HG03521 (cell line): ENCODE data around the gene SNAP25.

ENCODE experiments used
- ATAC-seq: cut with Tn5 transposase; IDR thresholded peaks from one replicate; pipeline ENCODE4 v1.9.1; 2021; ENCODE audit warnings: mild to moderate bottlenecking, moderate library complexity; ENCODE audit not compliant: unreplicated experiment

Gene SNAP25

DNA sequence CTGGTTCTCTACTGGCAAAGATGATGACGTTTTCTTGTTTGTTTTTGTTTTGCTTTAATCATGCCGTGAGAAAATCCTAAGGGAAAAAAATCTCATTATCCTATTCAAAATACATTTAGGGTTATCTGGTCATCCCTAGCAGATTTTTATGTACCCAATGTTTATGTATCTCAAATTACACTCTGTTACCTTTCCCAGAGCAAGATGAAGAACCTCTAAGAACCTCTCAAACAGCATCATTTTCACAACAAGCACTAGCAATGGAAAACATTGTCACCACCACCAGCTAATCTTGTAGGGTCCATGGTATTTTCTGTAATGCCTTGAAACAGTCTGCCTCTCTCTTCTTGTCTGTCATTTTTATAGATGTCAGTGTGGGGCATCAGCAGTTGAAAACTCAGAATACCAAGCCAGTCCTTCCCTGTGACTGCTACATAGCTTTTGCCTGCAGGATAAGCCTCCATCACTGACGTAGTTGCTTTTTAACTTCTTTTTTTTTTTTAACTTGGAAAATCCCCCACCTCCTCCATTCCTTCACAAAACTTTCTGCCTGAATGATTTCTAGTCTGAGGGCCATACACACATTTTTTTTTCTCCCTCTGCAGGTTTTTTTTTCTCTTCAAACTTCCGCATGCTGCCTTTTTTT lies 2.4 kb upstream of the SNAP25 start:
- ATAC-seq: no peak

DNA sequence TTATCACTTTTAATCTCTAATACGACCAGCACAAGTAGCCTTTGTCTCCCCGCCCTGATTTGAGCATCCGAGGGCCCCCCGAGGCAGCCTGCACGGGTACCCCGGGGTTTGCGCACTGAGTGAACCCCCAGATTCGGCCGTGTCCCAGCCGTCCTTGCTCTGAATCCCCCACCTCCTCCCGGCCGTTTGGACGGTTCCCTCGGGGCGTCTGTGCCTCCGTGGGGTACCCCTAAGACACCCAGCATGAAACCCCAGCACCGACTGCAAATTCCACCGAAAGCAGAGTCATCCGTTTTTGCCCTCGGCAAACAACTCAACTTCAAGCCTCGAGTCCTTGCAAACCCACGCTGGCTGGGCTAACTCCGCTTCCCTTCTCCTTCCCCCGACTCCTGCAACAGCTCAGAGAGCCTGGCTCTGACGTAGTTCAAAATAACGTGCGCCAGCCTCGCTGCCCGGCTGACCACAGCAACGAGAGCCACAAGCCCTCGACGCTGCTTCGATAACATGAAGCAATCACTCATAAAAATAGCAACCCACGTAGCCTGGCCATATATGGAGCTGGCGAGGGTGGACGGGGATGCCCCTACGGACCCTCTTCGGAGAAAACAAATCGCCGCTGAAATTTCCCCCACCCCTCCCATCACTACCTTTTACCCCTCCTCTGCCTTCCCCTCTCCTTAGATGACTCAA lies 764 bp upstream of the SNAP25 start:
- no peak for ATAC-seq

DNA sequence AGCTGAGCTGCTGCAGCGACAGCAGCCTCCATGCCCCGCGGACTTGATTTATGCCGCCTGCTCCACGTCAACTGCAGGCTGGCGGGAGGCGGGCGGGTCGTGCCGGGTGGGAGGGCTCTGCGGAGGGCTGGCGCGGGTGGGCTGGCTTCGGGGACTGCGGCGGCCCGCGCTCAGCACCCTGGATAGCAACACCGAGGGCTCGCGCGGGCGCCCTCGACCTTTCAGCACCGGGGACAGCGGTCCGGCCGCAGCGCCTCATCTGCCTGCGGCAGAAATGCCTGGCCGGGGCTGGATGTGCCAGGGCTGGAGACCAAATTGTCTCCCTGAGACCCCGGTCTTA lies 792 bp downstream of the SNAP25 start:
- peak; percentile 75 for ATAC-seq

DNA sequence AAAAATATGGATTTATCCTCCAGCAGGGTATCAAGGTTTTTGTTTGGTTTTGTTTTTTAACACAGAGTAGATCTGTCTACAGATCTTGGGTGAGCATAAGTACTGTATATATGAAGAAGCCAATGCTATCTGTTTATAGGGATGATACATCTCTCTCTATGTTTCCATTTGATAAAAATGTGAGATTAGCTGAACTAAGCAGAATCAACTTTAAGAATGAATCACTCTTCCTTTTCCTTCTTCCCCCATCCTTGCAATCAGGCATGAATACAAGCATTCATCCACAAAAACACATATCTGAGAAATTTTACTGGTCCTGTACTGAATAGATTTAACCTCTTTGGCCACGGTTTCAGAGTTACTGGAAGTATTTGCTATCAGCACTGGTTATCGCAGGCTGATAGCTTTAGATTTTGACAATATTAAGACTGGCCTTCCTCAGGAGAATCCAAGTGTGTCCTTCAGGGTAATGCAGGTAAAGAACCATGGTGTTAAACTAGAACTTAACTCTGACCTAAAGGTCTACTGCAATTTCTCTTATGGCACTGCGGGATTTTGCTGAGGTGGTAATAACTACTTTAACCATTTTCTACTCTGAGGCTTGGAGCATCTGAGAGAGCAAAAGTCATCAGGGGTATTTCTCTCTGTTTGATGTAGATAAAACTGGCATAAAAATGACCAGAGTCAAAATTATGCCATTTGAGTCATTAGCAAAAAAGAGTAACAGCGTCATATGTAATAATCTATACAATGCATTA lies 1.5 kb downstream of the SNAP25 start:
- no peak for ATAC-seq

DNA sequence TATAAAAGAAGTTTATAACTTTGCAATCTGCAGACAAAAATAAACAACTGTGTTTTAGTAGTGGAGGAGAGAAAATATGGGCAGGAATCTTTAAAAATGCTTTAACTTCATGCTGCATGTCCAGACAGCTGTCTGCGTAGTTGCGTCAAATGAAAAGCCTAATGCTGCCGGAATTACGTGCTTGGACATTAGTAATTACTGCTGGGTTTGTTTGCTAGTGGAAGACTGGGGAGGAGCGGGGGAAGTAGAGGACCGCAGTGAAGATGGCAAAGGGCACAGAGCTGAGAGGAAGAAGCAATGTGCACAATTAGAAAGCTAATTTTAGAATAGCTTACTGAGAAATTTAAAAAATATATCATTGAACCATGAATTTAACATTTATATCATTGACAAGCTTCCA lies 2.4 kb downstream of the SNAP25 start:
- ATAC-seq: no peak

DNA sequence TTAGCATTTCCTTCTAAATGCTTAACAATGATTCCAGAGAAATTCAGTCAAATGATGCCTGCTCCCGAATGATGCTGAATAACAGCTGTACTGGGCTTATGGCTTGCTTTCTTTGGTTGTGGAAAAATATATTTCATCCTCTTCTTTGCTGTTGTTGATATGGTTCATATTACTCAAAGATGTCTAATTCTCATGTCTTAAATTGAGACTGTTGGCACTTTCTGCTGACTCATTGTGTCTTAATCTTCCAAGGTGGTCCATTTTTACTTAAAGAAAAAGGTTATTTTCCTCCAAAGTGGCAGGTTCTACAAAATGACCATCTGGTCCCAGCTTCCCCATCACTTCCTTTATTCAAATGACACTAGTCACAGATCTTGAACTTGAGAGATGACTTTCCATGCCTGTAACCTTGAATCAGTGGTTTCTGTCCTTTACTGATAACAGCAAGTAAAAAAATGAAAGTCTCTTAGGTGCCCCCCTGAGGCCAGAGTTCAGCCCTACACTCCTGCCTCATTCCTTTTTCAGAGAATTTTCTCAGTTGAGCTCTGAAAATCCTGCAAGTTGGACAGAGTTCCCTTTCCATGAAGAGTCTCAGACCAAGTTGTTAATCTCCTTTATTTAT lies 6.9 kb downstream of the SNAP25 start:
- ATAC-seq: no peak

DNA sequence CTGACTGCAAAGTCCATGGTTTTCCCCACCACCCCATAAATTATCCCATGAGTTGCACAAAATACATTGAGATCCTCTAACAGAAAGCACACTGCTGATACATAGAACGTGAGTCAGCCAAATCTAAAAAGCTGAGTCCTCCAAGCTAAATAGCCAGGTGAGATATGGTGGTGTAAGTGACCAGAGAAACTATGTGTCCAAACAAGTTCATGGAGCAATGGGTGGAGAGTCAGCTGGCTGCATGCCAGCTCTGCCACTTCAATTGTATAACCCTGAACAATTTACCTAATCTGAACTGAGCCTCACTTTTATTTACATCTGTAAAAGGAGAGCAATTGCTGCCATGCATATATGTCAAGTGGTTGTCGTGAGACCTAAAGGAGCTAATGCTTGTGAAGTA lies 9.7 kb downstream of the SNAP25 start:
- no peak for ATAC-seq

DNA sequence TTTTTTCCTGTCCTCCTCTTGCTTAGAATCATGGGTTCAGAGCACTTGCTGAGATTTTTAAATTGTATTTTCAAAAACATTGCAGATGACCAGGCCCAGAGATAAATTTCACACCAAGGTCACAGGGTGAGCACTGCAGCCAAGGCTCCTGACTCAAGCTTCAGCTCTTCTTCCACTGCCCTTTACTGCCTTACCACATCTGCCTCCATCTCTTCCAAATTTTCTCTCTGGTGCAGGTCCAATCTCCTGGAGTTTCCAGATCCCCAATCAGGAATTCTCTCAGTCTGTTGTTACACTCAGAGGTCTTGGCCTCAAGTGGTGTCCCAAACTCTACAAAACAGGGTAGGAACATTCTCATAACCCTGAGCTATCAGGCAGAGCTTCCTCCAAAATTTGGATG lies 12.7 kb downstream of the SNAP25 start:
- ATAC-seq: no peak

DNA sequence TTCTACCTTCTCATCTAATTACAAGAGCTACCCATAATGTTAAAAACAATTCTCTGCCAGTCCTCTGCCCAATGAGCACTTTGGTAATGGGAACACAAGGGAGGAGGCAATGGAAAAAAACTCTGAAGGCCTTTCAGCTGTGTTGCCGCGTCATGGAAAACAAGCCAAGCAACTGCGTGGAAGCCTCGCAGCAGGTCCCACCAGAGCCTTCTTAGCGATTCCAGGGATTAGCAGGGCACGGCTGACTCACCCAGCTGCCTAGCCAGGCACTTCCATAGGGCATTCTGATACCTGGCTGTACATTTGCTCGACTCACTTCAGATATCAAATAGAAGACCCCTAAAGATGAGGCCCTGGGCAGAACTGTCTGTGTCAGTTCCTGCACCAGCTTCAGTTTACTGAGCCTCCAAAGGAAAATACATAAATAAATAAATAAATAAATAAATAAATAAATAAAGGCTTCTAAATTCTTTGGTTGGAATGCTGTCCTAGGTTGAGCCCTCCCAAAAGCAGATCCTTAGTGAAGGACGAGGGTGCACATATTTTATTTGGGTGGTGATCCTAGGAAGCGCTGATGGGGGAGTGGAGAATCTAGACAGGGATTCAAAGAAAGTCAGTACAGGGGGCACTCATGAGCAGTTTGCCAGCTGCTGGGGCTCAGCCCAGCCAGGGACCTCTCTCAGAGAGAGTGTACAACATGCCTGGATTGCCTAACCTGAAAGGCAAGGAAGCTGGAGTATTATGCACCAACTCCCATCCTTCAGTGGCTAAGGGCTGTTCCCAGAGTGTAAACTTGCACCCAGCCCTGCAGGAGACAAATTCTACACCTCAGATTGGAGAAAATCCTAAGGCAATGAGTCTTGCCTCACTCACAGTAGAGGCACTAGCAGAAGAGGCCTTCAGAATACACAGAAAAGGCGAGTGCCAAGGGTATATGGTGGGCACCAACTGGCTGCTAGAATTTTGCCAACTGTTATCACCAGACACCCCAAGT lies 18.2 kb downstream of the SNAP25 start:
- ATAC-seq: no peak

DNA sequence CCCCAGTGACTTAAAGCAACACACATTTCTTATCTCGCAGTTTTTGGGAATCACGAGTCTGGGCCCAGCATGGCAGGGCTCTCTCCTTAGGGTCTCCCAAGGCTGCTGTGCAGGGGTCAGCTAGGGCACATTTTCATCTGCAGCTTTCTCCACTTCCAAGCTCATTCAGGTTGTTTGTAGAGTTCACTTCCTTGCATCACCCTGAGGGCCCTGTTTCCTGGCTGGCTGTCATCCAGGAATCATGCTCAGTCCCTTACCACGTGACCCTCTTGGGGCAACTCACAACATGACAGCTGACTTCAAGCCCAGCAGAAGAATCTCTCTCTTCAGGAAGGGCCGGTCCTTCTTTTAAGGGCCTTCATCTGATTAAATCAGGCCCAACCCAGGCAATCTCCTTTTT lies 21.3 kb downstream of the SNAP25 start:
- no peak for ATAC-seq

DNA sequence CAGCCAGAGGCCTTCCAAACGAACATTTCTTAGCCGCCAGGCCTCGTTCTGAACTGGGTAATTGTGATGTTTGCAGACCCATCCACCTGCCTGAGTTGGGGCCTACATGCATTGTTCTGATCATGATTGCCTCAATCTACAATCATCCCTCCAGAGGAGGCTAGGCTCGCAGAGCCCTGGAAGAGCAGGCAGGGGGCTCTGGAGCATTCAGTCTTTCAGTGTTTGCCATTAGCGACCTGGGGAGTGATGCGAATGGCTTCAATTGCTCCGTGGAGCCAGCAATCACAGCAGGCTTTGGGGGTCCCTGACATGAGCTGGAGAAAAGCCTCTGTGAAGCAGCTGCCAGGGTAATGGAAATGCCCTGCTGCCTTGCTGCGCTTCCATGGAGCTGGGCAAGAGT lies 22.0 kb downstream of the SNAP25 start:
- no peak for ATAC-seq

DNA sequence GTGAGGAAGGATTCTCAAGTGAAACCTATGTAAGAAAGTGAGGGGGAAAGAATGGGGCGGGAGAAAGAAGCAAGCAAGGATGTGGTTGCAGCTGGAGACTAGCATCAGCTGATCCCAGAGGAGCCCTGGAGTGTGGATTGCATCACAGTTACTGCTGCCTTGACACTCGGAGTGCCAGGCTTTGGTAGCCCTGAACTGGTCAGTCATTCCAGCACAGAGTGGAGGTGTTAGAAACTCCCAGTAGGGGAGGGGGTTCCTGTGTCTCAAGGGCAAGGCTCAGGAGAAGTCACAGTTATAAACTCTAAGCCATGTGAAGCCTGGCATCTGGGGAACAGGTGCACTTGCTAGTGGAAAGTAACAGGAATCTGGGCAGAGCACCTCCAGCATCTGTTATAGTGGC lies 23.5 kb downstream of the SNAP25 start:
- ATAC-seq: no peak

DNA sequence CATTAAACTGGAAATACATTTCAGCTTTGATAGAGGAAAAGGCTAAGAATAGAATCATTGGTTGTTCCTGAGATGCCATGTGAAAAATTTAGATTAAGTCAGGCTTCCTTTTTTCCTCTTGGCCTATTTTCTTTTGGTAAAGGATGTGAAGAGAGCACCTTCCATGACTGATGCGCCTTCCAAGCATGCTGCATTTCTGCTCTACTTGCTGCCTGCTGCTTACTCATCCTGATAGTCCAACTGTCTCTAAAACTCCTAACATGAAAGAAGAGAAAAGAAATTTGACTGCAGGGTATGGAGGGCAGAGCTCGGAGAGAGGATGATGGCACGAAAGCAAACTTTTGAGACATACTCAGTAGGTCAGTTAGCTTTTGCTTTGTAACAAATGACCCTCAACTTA lies 28.8 kb downstream of the SNAP25 start:
- ATAC-seq: no peak

DNA sequence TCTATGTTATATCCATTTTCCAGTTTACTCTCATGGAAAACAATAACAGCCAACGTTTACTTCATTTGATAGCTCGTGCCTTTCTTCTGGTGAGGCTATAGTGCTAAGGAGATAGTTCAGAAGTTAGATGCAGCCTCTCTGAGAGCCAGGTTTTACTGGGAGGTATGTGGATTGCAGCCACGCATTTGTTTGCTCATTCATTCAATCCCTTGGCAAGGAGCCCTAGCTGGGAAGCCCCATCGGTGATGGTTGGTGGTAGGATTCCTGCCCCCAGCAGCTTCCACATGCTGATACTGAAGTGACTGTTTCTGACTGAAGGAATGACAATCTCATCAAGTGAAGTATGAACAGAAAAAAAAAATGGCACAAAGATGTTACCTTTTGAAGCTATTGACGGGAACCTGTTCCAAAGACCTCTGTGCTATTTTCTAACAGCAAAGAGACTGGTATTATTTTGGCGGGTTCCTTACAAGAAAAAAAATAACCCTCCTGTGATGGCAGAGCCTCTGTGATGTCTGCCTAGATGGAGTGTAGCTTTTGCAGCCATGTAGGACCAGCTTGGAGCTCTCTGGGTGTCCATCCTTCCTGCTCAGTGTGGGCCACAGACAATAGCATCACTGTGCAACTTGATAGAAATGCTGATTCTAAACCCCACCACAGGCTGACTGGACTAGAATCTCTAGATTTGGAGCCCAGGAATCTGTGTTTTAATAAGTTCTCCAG lies 30.6 kb downstream of the SNAP25 start:
- no peak for ATAC-seq

DNA sequence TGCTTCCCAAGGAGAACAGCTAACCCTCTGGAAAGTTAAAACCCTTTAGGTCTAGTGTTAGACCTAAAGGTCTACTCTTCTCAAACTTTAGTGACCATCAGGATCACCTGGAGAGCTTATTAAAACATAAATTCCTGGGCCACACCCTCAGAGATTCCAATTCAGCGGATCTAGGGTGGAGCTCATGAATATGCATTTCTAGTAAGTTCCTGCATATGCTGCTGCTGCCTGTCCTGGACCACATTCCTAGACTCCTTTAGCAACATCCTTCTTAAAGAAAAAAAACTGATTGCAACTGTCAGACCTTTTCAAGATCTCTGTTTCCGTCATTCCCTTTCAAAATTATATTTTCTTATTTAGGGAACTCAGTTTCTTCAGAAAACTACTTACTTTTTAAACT lies 31.2 kb downstream of the SNAP25 start:
- ATAC-seq: no peak

DNA sequence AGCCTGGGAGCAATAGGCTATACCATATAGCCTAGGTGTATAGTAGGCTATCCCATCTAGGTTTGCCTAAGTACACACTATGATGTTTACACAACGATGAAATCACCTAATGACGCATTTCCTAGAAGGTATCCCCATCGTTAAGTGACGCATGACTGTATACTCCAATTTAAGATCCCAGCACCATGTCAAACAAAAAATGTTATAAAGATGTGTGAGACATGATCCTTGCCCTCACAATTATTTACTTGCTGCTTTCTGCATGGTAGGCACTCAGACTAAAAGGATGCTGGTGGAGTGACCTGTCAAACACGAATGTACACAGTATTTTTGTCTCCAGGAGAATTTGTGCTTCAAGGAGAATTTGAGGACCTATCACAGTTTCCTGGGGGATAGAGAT lies 32.3 kb downstream of the SNAP25 start:
- no peak for ATAC-seq

DNA sequence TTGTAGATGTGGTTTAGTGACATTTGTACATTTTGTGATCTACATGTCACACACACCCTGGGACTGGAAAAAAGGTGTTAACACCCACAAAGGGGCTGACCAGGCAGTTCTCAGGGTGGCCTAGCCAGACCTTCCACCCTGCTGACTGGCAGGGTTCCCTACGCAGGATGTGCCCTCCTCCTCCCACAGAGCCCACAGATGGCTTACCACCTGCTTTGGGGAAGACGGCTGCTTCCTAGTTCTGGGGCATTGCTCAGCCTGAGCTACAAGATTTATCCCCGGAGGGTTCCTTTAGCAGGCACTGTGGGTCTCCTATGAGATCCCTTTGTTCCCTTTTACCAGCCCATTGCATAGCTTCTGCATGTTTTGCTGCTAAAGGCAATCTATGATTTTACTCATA lies 35.1 kb downstream of the SNAP25 start:
- ATAC-seq: no peak

DNA sequence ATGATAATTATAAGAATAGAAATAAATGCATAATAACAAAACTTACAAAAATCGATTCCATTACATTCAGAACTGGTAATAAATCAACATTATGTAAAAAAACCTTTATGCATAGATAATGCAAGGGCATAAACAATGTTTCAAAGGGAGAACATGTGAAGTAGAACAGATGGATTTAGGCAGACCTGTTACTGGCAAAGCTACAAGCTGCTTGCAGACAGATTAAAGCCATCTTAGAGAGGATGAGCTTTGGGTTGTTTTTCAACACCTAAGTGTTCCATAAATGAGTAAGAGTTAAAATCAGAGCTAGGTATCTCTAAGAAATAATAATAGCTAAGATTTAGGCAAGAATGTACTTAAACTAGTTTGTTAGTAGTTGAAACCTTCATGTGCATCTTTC lies 37.2 kb downstream of the SNAP25 start:
- ATAC-seq: no peak

DNA sequence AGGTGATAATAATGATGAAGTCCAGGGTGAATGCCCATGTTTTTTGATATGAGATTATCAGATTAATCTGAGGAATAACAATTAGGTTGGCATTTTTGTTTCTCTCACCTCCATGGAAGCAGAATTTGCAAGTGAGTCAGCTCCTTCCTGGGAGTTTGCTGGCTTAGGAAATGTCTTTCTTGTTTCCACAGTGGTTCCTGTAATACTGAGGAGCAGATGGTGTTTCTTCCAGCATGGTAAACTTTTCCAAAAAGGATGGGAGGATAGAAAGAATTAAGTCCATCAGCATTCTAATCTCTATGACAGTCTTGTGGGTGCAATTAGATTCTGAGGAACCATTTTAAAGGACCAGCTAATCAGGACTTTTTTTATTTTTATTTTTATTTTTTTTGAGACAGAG lies 40.5 kb downstream of the SNAP25 start:
- ATAC-seq: no peak

DNA sequence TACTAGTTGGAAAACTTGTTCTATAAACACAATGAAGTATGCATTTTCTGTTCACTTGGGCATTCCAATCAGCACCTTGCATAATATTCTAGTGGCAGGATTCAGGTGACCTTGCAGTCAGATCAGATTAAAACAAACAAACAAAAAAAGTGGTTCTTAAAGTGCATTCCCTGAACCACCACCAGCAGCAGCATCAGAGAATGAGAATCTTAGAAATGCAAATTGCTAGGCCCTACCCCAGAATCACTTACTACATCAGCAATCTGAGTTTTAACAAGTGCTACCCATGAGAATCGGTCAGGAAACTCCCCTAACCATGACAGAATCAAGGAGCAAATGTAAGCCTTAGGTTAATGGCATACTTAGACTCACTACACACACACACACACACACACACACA lies 41.7 kb downstream of the SNAP25 start:
- ATAC-seq: no peak
